ENCODE results near the gene ALDH16A1. TPM values are rescaled to one million over a fixed set of nuclear protein-coding genes. Genes with fewer than 3 reads are reported as not detected.

The ALDH16A1 gene
- total RNA-seq, 2 donors from 2014 or later = 21.8 to 29.8 TPM

DNA sequence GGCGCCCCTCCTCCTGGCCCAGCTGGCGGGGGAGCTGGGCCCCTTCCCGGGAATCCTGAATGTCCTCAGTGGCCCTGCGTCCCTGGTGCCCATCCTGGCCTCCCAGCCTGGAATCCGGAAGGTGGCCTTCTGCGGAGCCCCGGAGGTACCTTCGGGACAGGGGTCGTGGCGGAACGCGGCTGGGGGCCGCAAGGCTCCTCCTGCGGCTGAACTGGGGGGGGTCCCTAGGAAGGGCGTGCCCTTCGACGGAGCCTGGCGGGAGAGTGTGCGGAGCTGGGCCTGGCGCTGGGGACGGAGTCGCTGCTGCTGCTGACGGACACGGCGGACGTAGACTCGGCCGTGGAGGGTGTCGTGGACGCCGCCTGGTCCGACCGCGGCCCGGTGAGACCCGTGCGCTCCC is 8.6 kb downstream of the ALDH16A1 start:
- no peak overlapping the region for H3K27ac ChIP-seq
- ATAC-seq (ENCODE audit: insufficient number of reproducible peaks, low FRiP score, low read depth) (no peak), DNase-seq (ENCODE audit: low spot score) (no peak)
- no peaks in the 10 kb centered on the region for H3K27me3 ChIP-seq (replicated peaks; ENCODE audit: insufficient read depth)
- no peaks in the 10 kb centered on the region for H3K9me3 ChIP-seq
- TF ChIP-seq CTCF (IDR thresholded peaks at IDR 0.05) = no peak
- H3K36me3 ChIP-seq = peaks cover 11% of the 10 kb centered on the region
- no peaks in the 10 kb centered on the region for H3K4me1 ChIP-seq (ENCODE audit: control insufficient read depth in 1 of 2, low read depth in 2 of 2)
- no peak overlapping the region for H3K4me3 ChIP-seq

DNA sequence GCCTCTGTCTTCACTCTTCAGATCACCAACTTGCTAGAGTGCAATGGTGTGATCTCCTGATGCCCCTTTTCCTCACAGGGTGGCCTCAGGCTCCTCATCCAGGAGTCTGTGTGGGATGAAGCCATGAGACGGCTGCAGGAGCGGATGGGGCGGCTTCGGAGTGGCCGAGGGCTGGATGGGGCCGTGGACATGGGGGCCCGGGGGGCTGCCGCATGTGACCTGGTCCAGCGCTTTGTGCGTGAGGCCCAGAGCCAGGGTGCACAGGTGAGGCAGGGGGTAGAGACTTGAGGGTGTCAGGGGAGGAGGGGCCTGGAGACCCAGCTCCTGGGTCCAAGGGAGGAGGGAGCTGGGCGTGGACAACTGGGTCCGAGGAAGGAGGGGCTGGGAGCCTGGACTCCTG is 9.5 kb downstream of the ALDH16A1 start:
- peaks cover 11% of the 10 kb centered on the region for H3K36me3 ChIP-seq

DNA sequence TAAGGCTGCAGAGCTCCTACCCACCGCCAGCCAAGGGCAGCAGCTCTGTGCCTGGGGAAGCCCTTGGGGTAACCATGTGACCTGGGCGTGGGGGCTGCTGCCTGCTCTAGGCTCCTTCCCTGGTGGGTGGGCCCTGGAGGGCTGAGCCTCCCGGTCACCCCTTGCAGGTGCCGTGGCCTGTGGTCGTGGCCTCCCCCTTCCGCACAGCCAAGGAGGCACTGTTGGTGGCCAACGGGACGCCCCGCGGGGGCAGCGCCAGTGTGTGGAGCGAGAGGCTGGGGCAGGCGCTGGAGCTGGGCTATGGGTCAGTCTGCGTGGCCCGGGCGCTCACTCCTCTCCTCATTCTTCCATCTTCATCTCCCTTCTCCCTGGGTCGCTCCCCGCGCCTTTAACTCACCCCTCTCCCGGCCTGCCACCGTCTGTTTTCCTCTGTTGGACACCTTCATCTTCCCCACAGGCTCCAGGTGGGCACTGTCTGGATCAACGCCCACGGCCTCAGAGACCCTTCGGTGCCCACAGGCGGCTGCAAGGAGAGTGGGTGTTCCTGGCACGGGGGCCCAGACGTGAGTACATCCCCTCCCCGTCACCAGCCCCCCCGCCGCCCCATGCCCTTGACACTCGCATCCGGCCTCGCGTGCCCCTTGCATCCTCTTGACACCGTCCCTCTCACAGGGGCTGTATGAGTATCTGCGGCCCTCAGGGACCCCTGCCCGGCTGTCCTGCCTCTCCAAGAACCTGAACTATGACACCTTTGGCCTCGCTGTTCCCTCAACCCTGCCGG is 11.1 kb downstream of the ALDH16A1 start:
- no peaks in the 10 kb centered on the region for H3K9me3 ChIP-seq
- H3K36me3 ChIP-seq = peaks cover 11% of the 10 kb centered on the region
- H3K4me1 ChIP-seq (ENCODE audit: control insufficient read depth in 1 of 2, low read depth in 2 of 2) = no peaks in the 10 kb centered on the region
- no peak for DNase-seq (ENCODE audit: low spot score)
- H3K4me3 ChIP-seq = no peak overlapping the region
- H3K27me3 ChIP-seq (replicated peaks; ENCODE audit: insufficient read depth) = no peaks in the 10 kb centered on the region
- no peak for ATAC-seq (ENCODE audit: insufficient number of reproducible peaks, low FRiP score, low read depth)
- H3K27ac ChIP-seq = no peak overlapping the region
- TF ChIP-seq CTCF (IDR thresholded peaks at IDR 0.05) = no peak

More for the DNA sequence above, 9.5 kb downstream of the ALDH16A1 start:
- no peaks in the 10 kb centered on the region for H3K4me1 ChIP-seq (ENCODE audit: control insufficient read depth in 1 of 2, low read depth in 2 of 2)
- H3K4me3 ChIP-seq = no peak overlapping the region
- ATAC-seq (ENCODE audit: insufficient number of reproducible peaks, low FRiP score, low read depth) = no peak
- H3K27ac ChIP-seq = no peak overlapping the region
- H3K27me3 ChIP-seq (replicated peaks; ENCODE audit: insufficient read depth) = no peaks in the 10 kb centered on the region
- no peak for DNase-seq (ENCODE audit: low spot score)
- no peaks in the 10 kb centered on the region for H3K9me3 ChIP-seq
- no peak for TF ChIP-seq CTCF (IDR thresholded peaks at IDR 0.05)

DNA sequence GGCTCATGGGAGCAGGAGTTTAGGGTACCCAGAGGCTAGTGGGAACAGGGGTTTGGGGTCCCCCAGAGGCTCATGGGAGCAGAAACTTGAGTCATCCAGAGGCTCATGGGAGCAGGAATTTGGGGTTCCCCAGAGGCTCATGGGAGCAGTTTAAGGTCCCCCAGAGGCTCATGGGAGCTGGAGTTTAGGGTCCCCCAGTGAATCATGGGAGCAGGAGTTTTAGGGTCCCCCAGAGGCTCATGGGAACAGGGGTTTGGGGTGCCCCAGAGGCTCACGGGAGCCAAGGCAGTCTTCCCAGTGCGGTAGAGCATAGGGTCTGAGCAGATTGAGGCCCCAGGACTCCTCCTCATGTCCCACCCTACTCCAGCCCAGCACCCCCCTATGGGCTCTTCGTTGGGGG is 12.3 kb downstream of the ALDH16A1 start:
- TF ChIP-seq CTCF (IDR thresholded peaks at IDR 0.05) = no peak
- Histone ChIP-seq H3K36me3 (peaks cover 4% of the 10 kb centered on the region), H3K27ac (no peak overlapping the region), H3K4me3 (no peak overlapping the region), H3K9me3 (no peaks in the 10 kb centered on the region), H3K4me1 (ENCODE audit: control insufficient read depth in 1 of 2, low read depth in 2 of 2) (no peaks in the 10 kb centered on the region), H3K27me3 (replicated peaks; ENCODE audit: insufficient read depth) (no peaks in the 10 kb centered on the region)
- DNase-seq (ENCODE audit: low spot score) (no peak), ATAC-seq (ENCODE audit: insufficient number of reproducible peaks, low FRiP score, low read depth) (no peak)

GRCh38 chr19:49468199-49468598 is 15.2 kb downstream of the ALDH16A1 start:
- ATAC-seq (ENCODE audit: insufficient number of reproducible peaks, low FRiP score, low read depth) = no peak
- Histone ChIP-seq H3K36me3 (no peaks in the 10 kb centered on the region), H3K4me3 (no peak overlapping the region), H3K9me3 (no peaks in the 10 kb centered on the region), H3K27me3 (replicated peaks; ENCODE audit: insufficient read depth) (no peaks in the 10 kb centered on the region), H3K4me1 (ENCODE audit: control insufficient read depth in 1 of 2, low read depth in 2 of 2) (no peaks in the 10 kb centered on the region), H3K27ac (peak overlapping the region in 1 of 2 donors; percentile 11)
- no peak for DNase-seq (ENCODE audit: low spot score)
- TF ChIP-seq CTCF (IDR thresholded peaks at IDR 0.05) = no peak
